Activated CD8-positive, alpha-beta T cell treated with anti-CD3 and anti-CD28 coated beads, Interleukin-2, amount 10 ng/mL, durations not matched to agents 7 days and 5 days (primary cell): ENCODE results near the gene TEX53. TPM values are rescaled to one million over a fixed set of nuclear protein-coding genes. Genes with fewer than 3 reads are reported as not detected.

Source experiments
- ATAC-seq: fragments of 150-1000 bp; cut with Tn5 transposase; one replicate; pipeline ENCODE4 v1.10.0; 2021; ENCODE audit warnings: moderate library complexity
- CTCF ChIA-PET: fragments of 350-600 bp; sonication (Branson Sonifier 250); formaldehyde crosslinking; loops from one replicate; lab custom pipeline; 2021; ENCODE audit warnings: antibody characterized with exemption; lab: Charles Lee
- POLR2A ChIA-PET: fragments of 350-600 bp; sonication (Branson Sonifier 250); formaldehyde crosslinking; loops from one replicate; lab custom pipeline; 2021; ENCODE audit warnings: antibody characterized with exemption; lab: Charles Lee
- DNase-seq: peaks from one replicate; pipeline ENCODE4 v3.0.0-alpha.2; 2020
- H3K27ac Mint-ChIP-seq: one replicate; pipeline ENCODE4 v1.8.0; 2021; ENCODE audit warnings: mild to moderate bottlenecking, mixed read lengths
- H3K27me3 Mint-ChIP-seq: one replicate; pipeline ENCODE4 v1.8.0; 2021; ENCODE audit warnings: low read depth, mixed read lengths
- H3K36me3 Mint-ChIP-seq: one replicate; pipeline ENCODE4 v1.8.0; 2021; ENCODE audit warnings: low read depth, mixed read lengths
- H3K4me1 Mint-ChIP-seq: one replicate; pipeline ENCODE4 v1.8.0; 2021; ENCODE audit warnings: low read depth, mixed read lengths
- H3K4me3 Mint-ChIP-seq: one replicate; pipeline ENCODE4 v1.8.0; 2021; ENCODE audit warnings: mild to moderate bottlenecking, mixed read lengths
- H3K9me3 Mint-ChIP-seq: one replicate; pipeline ENCODE4 v1.8.0; 2022; ENCODE audit warnings: mixed read lengths; ENCODE audit not compliant: insufficient read depth
- total RNA-seq, 2 experiments: library from RNA; stranded (reverse); gene quantifications; one replicate each; pipeline ENCODE4 v1.2.3, GENCODE V29; 2021

Gene TEX53
- total RNA-seq, 2 experiments from 2014 or later = not detected

GRCh38 chr9:114691046-114691955, 33.7 kb upstream of the TEX53 start:
- DNase-seq = peak; percentile 91
- H3K4me1 Mint-ChIP-seq = peaks cover 95% of the 10 kb centered on the region
- POLR2A ChIA-PET = interaction anchor here (0.6 to 4.4 kb wide), 16 partner anchors 8 to 306 kb away, joined by 3 to 47 read pairs (median 5); partner anchors contain the start of genes AKNA, TEX48 and TNFSF8
- H3K27ac Mint-ChIP-seq = peak overlapping the region; percentile 93
- peaks cover 18% of the 10 kb centered on the region for H3K9me3 Mint-ChIP-seq
- peak overlapping the region; percentile 54 for H3K4me3 Mint-ChIP-seq
- peak; percentile 93 for ATAC-seq
- CTCF ChIA-PET = interaction anchor here (0.6 to 10.0 kb wide), 16 partner anchors 9 to 324 kb away, joined by 3 to 90 read pairs (median 4); partner anchors contain the start of gene TEX48
- peaks cover 50% of the 10 kb centered on the region for H3K36me3 Mint-ChIP-seq
- no peaks in the 10 kb centered on the region for H3K27me3 Mint-ChIP-seq

DNA sequence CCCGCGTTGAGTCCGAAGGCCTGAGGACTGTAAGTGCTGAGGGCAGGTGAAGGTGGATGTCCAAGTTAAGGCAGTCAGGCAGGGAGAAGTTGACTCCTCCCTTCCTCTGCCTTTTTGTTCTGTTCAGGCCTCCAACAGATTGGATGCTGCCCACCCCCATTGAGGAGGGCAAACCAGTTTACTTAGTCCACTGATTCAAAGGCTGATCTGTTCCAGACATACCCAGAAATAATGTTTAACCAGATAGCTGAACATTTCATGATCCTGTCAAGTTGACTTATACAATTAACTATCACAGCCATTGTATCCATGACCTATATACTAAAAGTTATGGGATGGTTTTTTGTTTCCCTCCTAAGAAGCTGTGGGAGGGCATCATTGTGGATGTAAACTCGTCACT, 32.7 kb upstream of the TEX53 start:
- peak; percentile 4 for ATAC-seq
- H3K4me3 Mint-ChIP-seq = peak overlapping the region; percentile 54
- H3K27me3 Mint-ChIP-seq = no peaks in the 10 kb centered on the region
- no peak for DNase-seq
- CTCF ChIA-PET = interaction anchor here (0.7 to 10.0 kb wide), 12 partner anchors 8 to 323 kb away, joined by 3 to 90 read pairs (median 5); partner anchors contain the start of gene TEX48
- H3K4me1 Mint-ChIP-seq = peaks cover 97% of the 10 kb centered on the region
- peaks cover 18% of the 10 kb centered on the region for H3K9me3 Mint-ChIP-seq
- H3K36me3 Mint-ChIP-seq = peaks cover 55% of the 10 kb centered on the region
- peak overlapping the region; percentile 93 for H3K27ac Mint-ChIP-seq
- POLR2A ChIA-PET = interaction anchor here (0.7 to 4.4 kb wide), 11 partner anchors 8 to 299 kb away, joined by 3 to 47 read pairs (median 6); partner anchors contain the start of genes TEX48 and TNFSF8

- H3K27ac Mint-ChIP-seq = peak overlapping the region; percentile 93
- no peak overlapping the region for H3K4me3 Mint-ChIP-seq
- peaks cover 94% of the 10 kb centered on the region for H3K4me1 Mint-ChIP-seq
- ATAC-seq = no peak
- H3K36me3 Mint-ChIP-seq = peaks cover 52% of the 10 kb centered on the region
- no peak for DNase-seq
- peaks cover 18% of the 10 kb centered on the region for H3K9me3 Mint-ChIP-seq
- CTCF ChIA-PET = interaction anchor here (0.8 to 10.0 kb wide), 10 partner anchors 9 to 323 kb away, joined by 3 to 90 read pairs (median 4); no protein-coding TSS in a partner anchor
- POLR2A ChIA-PET = interaction anchor here (1.6 to 4.4 kb wide), 4 partner anchors 10 to 239 kb away, joined by 6 to 47 read pairs (median 26); partner anchors contain the start of gene TNFSF8
- H3K27me3 Mint-ChIP-seq = no peaks in the 10 kb centered on the region
Measured at GRCh38 chr9:114689813-114690212, 32.2 kb upstream of the TEX53 start.

GRCh38 chr9:114688909-114689610, 31.5 kb upstream of the TEX53 start:
- POLR2A ChIA-PET = interaction anchor here (0.8 to 4.4 kb wide), 2 partner anchors 8 to 240 kb away, joined by 3 to 42 read pairs; partner anchors contain the start of gene TNFSF8
- peaks cover 54% of the 10 kb centered on the region for H3K36me3 Mint-ChIP-seq
- H3K9me3 Mint-ChIP-seq = peaks cover 25% of the 10 kb centered on the region
- CTCF ChIA-PET = interaction anchor here (0.8 to 10.0 kb wide), 9 partner anchors 8 to 218 kb away, joined by 3 to 90 read pairs (median 4); no protein-coding TSS in a partner anchor
- H3K27me3 Mint-ChIP-seq = no peaks in the 10 kb centered on the region
- H3K4me3 Mint-ChIP-seq = no peak overlapping the region
- ATAC-seq (no peak), DNase-seq (no peak)
- H3K4me1 Mint-ChIP-seq = peaks cover 93% of the 10 kb centered on the region
- peak overlapping the region; percentile 93 for H3K27ac Mint-ChIP-seq

GRCh38 chr9:114688379-114688778, 30.8 kb upstream of the TEX53 start:
- peaks cover 27% of the 10 kb centered on the region for H3K9me3 Mint-ChIP-seq

GRCh38 chr9:114687034-114687433, 29.4 kb upstream of the TEX53 start:
- Mint-ChIP-seq H3K4me1 (peaks cover 84% of the 10 kb centered on the region), H3K27me3 (no peaks in the 10 kb centered on the region), H3K4me3 (no peak overlapping the region), H3K9me3 (peaks cover 27% of the 10 kb centered on the region), H3K27ac (peak overlapping the region; percentile 77), H3K36me3 (peaks cover 54% of the 10 kb centered on the region)
- CTCF ChIA-PET = no interaction called here
- POLR2A ChIA-PET = no interaction called here
- no peak for DNase-seq
- no peak for ATAC-seq

More at GRCh38 chr9:114688379-114688778, 30.8 kb upstream of the TEX53 start:
- ChIA-PET CTCF (interaction anchor here (0.6 to 10.0 kb wide), 7 partner anchors 10 to 218 kb away, joined by 3 to 90 read pairs (median 4); no protein-coding TSS in a partner anchor), POLR2A (interaction anchor here (0.8 to 1.0 kb wide), 3 partner anchors 8 to 31 kb away, joined by 3 read pairs; no protein-coding TSS in a partner anchor)
- no peak for DNase-seq
- H3K27me3 Mint-ChIP-seq = no peaks in the 10 kb centered on the region
- H3K27ac Mint-ChIP-seq = peak overlapping the region; percentile 30
- peaks cover 53% of the 10 kb centered on the region for H3K36me3 Mint-ChIP-seq
- no peak for ATAC-seq
- H3K4me3 Mint-ChIP-seq = no peak overlapping the region
- peaks cover 90% of the 10 kb centered on the region for H3K4me1 Mint-ChIP-seq

GRCh38 chr9:114685951-114686350, 28.3 kb upstream of the TEX53 start:
- H3K9me3 Mint-ChIP-seq = peaks cover 27% of the 10 kb centered on the region
- H3K4me3 Mint-ChIP-seq = no peak overlapping the region
- ChIA-PET POLR2A (interaction anchor here (0.6 to 1.1 kb wide), 6 partner anchors 9 to 225 kb away, joined by 3 to 7 read pairs (median 4); no protein-coding TSS in a partner anchor), CTCF (interaction anchor here (0.6 to 2.0 kb wide), 13 partner anchors 9 to 329 kb away, joined by 3 to 24 read pairs (median 3); no protein-coding TSS in a partner anchor)
- DNase-seq (no peak), ATAC-seq (no peak)
- peak overlapping the region; percentile 74 for H3K27ac Mint-ChIP-seq
- H3K27me3 Mint-ChIP-seq = no peaks in the 10 kb centered on the region
- peaks cover 54% of the 10 kb centered on the region for H3K36me3 Mint-ChIP-seq
- peaks cover 82% of the 10 kb centered on the region for H3K4me1 Mint-ChIP-seq

- Mint-ChIP-seq H3K4me1 (peaks cover 73% of the 10 kb centered on the region), H3K9me3 (peaks cover 27% of the 10 kb centered on the region), H3K27me3 (no peaks in the 10 kb centered on the region), H3K4me3 (no peak overlapping the region), H3K27ac (no peak overlapping the region), H3K36me3 (peaks cover 46% of the 10 kb centered on the region)
- POLR2A ChIA-PET = no interaction called here
- CTCF ChIA-PET = interaction anchor here (1.1 to 9.9 kb wide), 6 partner anchors 9 to 245 kb away, joined by 3 to 243 read pairs (median 56); partner anchors contain the start of gene TNFSF8
- DNase-seq = no peak
- ATAC-seq = no peak
Measured at GRCh38 chr9:114684036-114684435, 26.4 kb upstream of the TEX53 start.

GRCh38 chr9:114682846-114683245, 25.2 kb upstream of the TEX53 start:
- Mint-ChIP-seq H3K36me3 (peaks cover 34% of the 10 kb centered on the region), H3K4me1 (peaks cover 72% of the 10 kb centered on the region), H3K4me3 (no peak overlapping the region), H3K27ac (peak overlapping the region; percentile 21), H3K27me3 (no peaks in the 10 kb centered on the region), H3K9me3 (peaks cover 18% of the 10 kb centered on the region)
- ATAC-seq = no peak
- no peak for DNase-seq
- POLR2A ChIA-PET = interaction anchor here (0.6 to 1.4 kb wide), 2 partner anchors 8 to 13 kb away, joined by 4 read pairs; no protein-coding TSS in a partner anchor
- CTCF ChIA-PET = interaction anchor here (0.6 to 9.9 kb wide), 25 partner anchors 10 to 841 kb away, joined by 3 to 243 read pairs (median 23); partner anchors contain the start of gene TNFSF8

DNA sequence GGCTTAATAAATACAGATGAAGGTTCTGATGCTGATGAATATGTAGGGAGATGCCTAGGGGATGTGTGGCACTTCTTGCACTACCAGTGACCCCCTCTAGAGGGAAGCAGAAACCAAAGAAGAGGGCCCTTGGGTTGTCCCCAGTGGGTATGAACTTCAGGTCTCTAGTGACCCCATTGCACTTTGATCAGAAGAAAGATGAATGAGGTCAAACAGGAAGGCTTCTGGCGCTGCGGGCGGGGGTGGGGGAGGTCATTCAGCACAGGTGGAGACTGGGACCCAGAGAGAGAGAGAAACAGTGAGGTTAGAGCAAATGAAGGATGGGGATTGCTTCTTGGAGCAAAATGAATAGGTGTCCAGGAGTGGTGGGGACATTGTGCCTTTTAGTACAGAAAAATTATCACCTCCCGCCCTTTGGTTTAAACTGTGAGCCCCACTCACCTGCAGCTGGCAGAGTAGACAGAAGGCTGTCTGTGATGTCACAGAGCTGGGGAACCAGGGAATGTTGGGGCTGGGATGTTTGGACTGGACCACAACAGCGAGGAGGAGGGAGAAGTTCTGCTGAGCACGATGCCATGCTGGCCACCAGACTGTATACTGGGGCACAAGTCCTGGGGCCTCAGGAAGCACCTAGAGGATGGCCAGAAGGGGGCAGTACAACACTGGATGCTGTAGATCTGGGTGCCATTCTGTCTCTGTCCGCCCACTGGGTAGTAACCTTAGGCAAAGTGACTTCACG, 24.2 kb upstream of the TEX53 start, which contains the start of gene TEX48:
Gene TEX48 (minus strand): TSS at position 599 of the 739 bp plus-strand sequence. CDS start 10,469 bp downstream, outside the sequence.
- Mint-ChIP-seq H3K4me1 (peaks cover 71% of the 10 kb centered on the region), H3K27ac (peak within 1 kb of the TSS; percentile 85), H3K9me3 (peaks cover 10% of the 10 kb centered on the region), H3K27me3 (no peaks in the 10 kb centered on the region), H3K4me3 (peak within 1 kb of the TSS; percentile 7), H3K36me3 (peaks cover 24% of the 10 kb centered on the region)
- ATAC-seq = peak; percentile 94
- POLR2A ChIA-PET = interaction anchor here (1.3 to 1.4 kb wide), 3 partner anchors 9 to 225 kb away, joined by 3 to 5 read pairs (median 4); no protein-coding TSS in a partner anchor
- peak; percentile 94 for DNase-seq
- CTCF ChIA-PET = interaction anchor here (0.7 to 9.9 kb wide), 61 partner anchors 11 to 845 kb away, joined by 3 to 243 read pairs (median 5); partner anchors contain the start of gene TNFSF8
